Measurements from ENCODE around the gene TIMP3. TPM values are rescaled to one million over a fixed set of nuclear protein-coding genes. Genes with fewer than 3 reads are reported as not detected.

Gene TIMP3
- total and polyA plus RNA-seq, 2 of the 4 experiments (the other 2 are of a cell fraction): 98.8 to 179 TPM

DNA sequence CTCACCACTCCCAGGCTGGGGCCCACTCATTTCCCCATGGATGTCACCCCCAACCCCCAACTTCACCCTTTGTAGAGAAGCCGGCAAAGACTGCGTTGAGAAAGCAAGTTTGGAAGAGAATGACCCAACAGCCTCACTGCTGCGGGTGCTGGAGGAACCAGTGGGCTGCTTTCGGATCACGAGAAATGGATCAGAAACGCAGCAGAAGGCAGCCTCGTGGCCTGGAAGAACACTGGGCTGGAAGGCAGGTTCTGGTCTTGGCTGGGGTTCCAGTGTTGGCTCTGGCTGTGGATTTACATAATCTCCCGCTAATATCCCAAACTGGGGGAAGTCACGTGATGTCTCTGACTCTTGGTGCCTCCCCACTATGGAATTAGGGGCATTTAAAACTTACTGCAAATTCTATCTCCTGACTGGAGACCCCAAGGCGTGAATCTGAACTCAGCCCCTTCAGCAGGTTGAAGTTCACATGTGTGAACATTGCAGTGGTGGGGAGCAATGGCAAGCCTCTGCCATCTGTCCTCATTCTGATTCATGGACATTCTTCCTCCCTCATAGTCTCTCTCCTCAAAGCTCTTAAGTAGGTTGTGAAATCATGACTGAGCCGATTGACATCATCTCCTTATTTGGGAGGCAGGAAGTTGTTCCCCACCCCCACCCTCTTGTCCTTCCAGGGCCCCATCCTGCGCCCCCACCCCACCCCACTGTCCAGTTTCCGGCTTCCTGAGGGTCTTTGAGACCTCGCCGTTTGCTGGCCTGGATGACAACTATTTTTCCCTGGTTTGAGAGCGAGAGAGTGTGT, 37.0 kb upstream of the TIMP3 start (continued):
- TF ChIP-seq USF2 (IDR thresholded peaks at IDR 0.05; ENCODE audit: low read depth, low read length) (peak; percentile 54), NFE2L2 (IDR thresholded peaks at IDR 0.05; ENCODE audit: low read depth, low read length) (peak; percentile 84), RAD21 (IDR thresholded peaks at IDR 0.05; ENCODE audit: low read length) (no peak)

GRCh38 chr22:32765132-32765618, 36.3 kb upstream of the TIMP3 start:
- CTCF ChIA-PET: interaction anchor here (1.0 kb wide), 1 partner anchor 31 kb away, joined by 3 read pairs; no protein-coding TSS in a partner anchor
- Histone ChIP-seq H2BK5ac (ENCODE audit: low read depth, low read length, poor library complexity, severe bottlenecking) (peak overlapping the region; percentile 51), H3K9me3 (ENCODE audit: control insufficient read depth, insufficient read depth, low read length) (peaks cover 2% of the 10 kb centered on the region), H2AFZ (replicated peaks; ENCODE audit: low read length, poor library complexity) (peak overlapping the region; percentile 37), H3K79me1 (ENCODE audit: low read depth in 1 of 2, low read length in 2 of 2) (no peaks in the 10 kb centered on the region), H4K20me1 (ENCODE audit: insufficient read depth, low read length) (no peaks in the 10 kb centered on the region), H2BK120ac (ENCODE audit: low read depth, low read length) (peak overlapping the region; percentile 86; the same call in 1 of the 2 replicates), H3K4ac (ENCODE audit: low read depth, low read length) (peak overlapping the region; percentile 88), H3K14ac (replicated peaks; ENCODE audit: low read depth, low read length) (peak overlapping the region; percentile 26; the same call in 1 of the 2 replicates), H3K36me3 (ENCODE audit: control insufficient read depth, insufficient read depth, low read length) (no peaks in the 10 kb centered on the region), H3K4me2 (ENCODE audit: low read depth, low read length) (no peak overlapping the region), H4K5ac (ENCODE audit: low read depth, low read length) (peak overlapping the region; percentile 71), H3K4me1 (ENCODE audit: control insufficient read depth, insufficient read depth, low read length) (peaks cover 23% of the 10 kb centered on the region), H4K8ac (ENCODE audit: low read depth in 2 of 2, low read length in 2 of 2) (peak overlapping the region; percentile 53 to 90), H3K23ac (ENCODE audit: low read depth, low read length) (no peak overlapping the region), H3K18ac (ENCODE audit: low read depth, low read length) (peak overlapping the region; percentile 78), H3K27me3 (ENCODE audit: control insufficient read depth, insufficient read depth, low read length) (no peaks in the 10 kb centered on the region), H2BK20ac (ENCODE audit: low read depth, low read length) (peak overlapping the region; percentile 92), H2AK5ac (ENCODE audit: low read depth, low read length) (peak overlapping the region; percentile 94), H2BK15ac (ENCODE audit: low read depth, low read length) (peak overlapping the region; percentile 97; the same call in 2 of the 3 replicates), H3K27ac (ENCODE audit: insufficient read depth, low read length) (peak overlapping the region; percentile 29; the same call in 1 of the 2 replicates), H3K9ac (ENCODE audit: low read depth, low read length) (no peak overlapping the region), H4K91ac (ENCODE audit: insufficient read depth, low read depth, low read length) (peak overlapping the region; percentile 89), H3K56ac (ENCODE audit: extremely low read depth, insufficient read depth, low read length) (no peak overlapping the region), H2AK9ac (replicated peaks; ENCODE audit: low read depth, low read length, poor library complexity) (no peak overlapping the region), H3K4me3 (ENCODE audit: insufficient read depth, low read depth, low read length) (no peak overlapping the region), H3K9me1 (ENCODE audit: insufficient read depth, low read length) (peaks cover 21% of the 10 kb centered on the region)
- DNase-seq: no peak
- in situ Hi-C loops (cut with MboI; ENCODE audit: low sequenced_read_pairs): no loop called here
- dilution Hi-C loops (cut with HindIII; ENCODE audit: low sequenced_read_pairs, unreplicated experiment): no loop called here
- POLR2A ChIA-PET (ENCODE audit: unreplicated experiment): interaction anchor here (0.6 kb wide), 1 partner anchor 357 kb away, joined by 4 read pairs; no protein-coding TSS in a partner anchor
- 84% methylated on average over 5 of the region's 12 CpGs; no CpG with 5 or more reads in 1 of the 2 experiments for WGBS, 2 experiments (ENCODE audit: extremely low coverage in 2 of 2, insufficient read length in 1 of 2)
- intact Hi-C loops (cut with micrococcal nuclease): no loop called here
- ATAC-seq (ENCODE audit: low read depth): peak; percentile 6; the same call in 1 of the 2 replicates
- BruUV-seq (replicated peaks): no TSS peak
- TF ChIP-seq RFX5 (IDR thresholded peaks at IDR 0.05; ENCODE audit: low read depth, low read length) (no peak), MAFK (IDR thresholded peaks at IDR 0.05; ENCODE audit: low read depth, low read length) (no peak), MXI1 (IDR thresholded peaks at IDR 0.05; ENCODE audit: borderline replicate concordance, low read depth, low read length) (no peak), RCOR1 (IDR thresholded peaks at IDR 0.05; ENCODE audit: insufficient replicate concordance, low read length) (no peak), RAD21 (IDR thresholded peaks at IDR 0.05; ENCODE audit: low read length) (no peak), MAZ (IDR thresholded peaks at IDR 0.05; ENCODE audit: borderline replicate concordance, low read depth, low read length) (no peak), CHD1 (IDR thresholded peaks at IDR 0.05; ENCODE audit: low read depth, low read length) (no peak), FOS (IDR thresholded peaks at IDR 0.05; ENCODE audit: low read depth, low read length) (no peak), BHLHE40 (IDR thresholded peaks at IDR 0.05; ENCODE audit: low read depth, low read length) (no peak), CTCF (conservative IDR thresholded peaks at IDR 0.05; ENCODE audit: low read depth, low read length) (no peak), SMC3 (IDR thresholded peaks at IDR 0.05; ENCODE audit: low read depth, low read length) (no peak)

Data from IMR-90 (cell line).